ENCODE results near the gene VSX2. TPM values are rescaled to one million over a fixed set of nuclear protein-coding genes. Genes with fewer than 3 reads are reported as not detected.

Gene VSX2
- polyA plus RNA-seq, 1 donor from 2014 or later, result not detected

- no peak overlapping the region for H2AFZ ChIP-seq (ENCODE audit: low read depth, low read length)
- H3K36me3 ChIP-seq (ENCODE audit: insufficient read depth, low read length), result no peaks in the 10 kb centered on the region
- H3K9me2 ChIP-seq (ENCODE audit: insufficient read depth, low read length), result no peaks in the 10 kb centered on the region
- no peaks in the 10 kb centered on the region for H3K9me3 ChIP-seq (ENCODE audit: low read length)
- no peak overlapping the region for H3K27ac ChIP-seq (ENCODE audit: low read length)
- H3F3A ChIP-seq (ENCODE audit: insufficient read depth, low read length, poor library complexity, severe bottlenecking), result no peaks in the 10 kb centered on the region
- no peaks in the 10 kb centered on the region for H4K20me1 ChIP-seq (ENCODE audit: insufficient read depth)
- H3K27me3 ChIP-seq (ENCODE audit: insufficient read depth, low read depth, low read length), result no peaks in the 10 kb centered on the region
- TF ChIP-seq SMC3 (conservative IDR thresholded peaks at IDR 0.05; ENCODE audit: poor library complexity) (no peak), EP300 (conservative IDR thresholded peaks at IDR 0.05; ENCODE audit: poor library complexity, severe bottlenecking) (no peak), MXI1 (conservative IDR thresholded peaks at IDR 0.05; ENCODE audit: poor library complexity, severe bottlenecking) (no peak), POLR2AphosphoS5 (IDR thresholded peaks at IDR 0.05) (no peak), REST (IDR thresholded peaks at IDR 0.05; ENCODE audit: borderline replicate concordance) (no peak), RAD21 (conservative IDR thresholded peaks at IDR 0.05) (no peak), TAF1 (IDR thresholded peaks at IDR 0.05; ENCODE audit: low read depth) (no peak), CTCF (IDR thresholded peaks at IDR 0.05; ENCODE audit: poor library complexity, severe bottlenecking) (no peak), EZH2 (IDR thresholded peaks at IDR 0.05; ENCODE audit: borderline replicate concordance, insufficient read depth, low read length, poor library complexity, severe bottlenecking) (no peak)
- H3K4me2 ChIP-seq (ENCODE audit: low read length), result no peak overlapping the region
- no peaks in the 10 kb centered on the region for H3K79me2 ChIP-seq (replicated peaks; ENCODE audit: insufficient read depth, low read length)
- no peak overlapping the region for H3K4me3 ChIP-seq (ENCODE audit: low read length)
- no peak overlapping the region for H3K9ac ChIP-seq (ENCODE audit: low read length)
Measured at GRCh38 chr14:74194506-74195274, 44.6 kb upstream of the VSX2 start.

GRCh38 chr14:74195623-74196022 is 43.6 kb upstream of the VSX2 start:
- H3K27me3 ChIP-seq (ENCODE audit: insufficient read depth, low read depth, low read length), result no peaks in the 10 kb centered on the region
- H3K9ac ChIP-seq (ENCODE audit: low read length), result no peak overlapping the region
- H3K9me3 ChIP-seq (ENCODE audit: low read length), result no peaks in the 10 kb centered on the region
- H3K9me2 ChIP-seq (ENCODE audit: insufficient read depth, low read length), result no peaks in the 10 kb centered on the region
- TF ChIP-seq REST (IDR thresholded peaks at IDR 0.05; ENCODE audit: borderline replicate concordance) (no peak), MXI1 (conservative IDR thresholded peaks at IDR 0.05; ENCODE audit: poor library complexity, severe bottlenecking) (no peak), POLR2AphosphoS5 (IDR thresholded peaks at IDR 0.05) (no peak), RAD21 (conservative IDR thresholded peaks at IDR 0.05) (no peak), TAF1 (IDR thresholded peaks at IDR 0.05; ENCODE audit: low read depth) (no peak), EZH2 (IDR thresholded peaks at IDR 0.05; ENCODE audit: borderline replicate concordance, insufficient read depth, low read length, poor library complexity, severe bottlenecking) (no peak), EP300 (conservative IDR thresholded peaks at IDR 0.05; ENCODE audit: poor library complexity, severe bottlenecking) (no peak), SMC3 (conservative IDR thresholded peaks at IDR 0.05; ENCODE audit: poor library complexity) (no peak)
- no peaks in the 10 kb centered on the region for H3F3A ChIP-seq (ENCODE audit: insufficient read depth, low read length, poor library complexity, severe bottlenecking)
- H3K79me2 ChIP-seq (replicated peaks; ENCODE audit: insufficient read depth, low read length), result no peaks in the 10 kb centered on the region
- H4K20me1 ChIP-seq (ENCODE audit: insufficient read depth), result no peaks in the 10 kb centered on the region
- H3K4me2 ChIP-seq (ENCODE audit: low read length), result no peak overlapping the region
- H3K36me3 ChIP-seq (ENCODE audit: insufficient read depth, low read length), result no peaks in the 10 kb centered on the region
- no peak overlapping the region for H2AFZ ChIP-seq (ENCODE audit: low read depth, low read length)
- no peak overlapping the region for H3K4me3 ChIP-seq (ENCODE audit: low read length)
- no peak overlapping the region for H3K27ac ChIP-seq (ENCODE audit: low read length)

Data from neural cell (in vitro differentiated cells).